Lower leg skin (tissue), 3 donors: ENCODE results near the gene ZCCHC24.

Experiments used
- CTCF ChIP-seq, 3 donors: fragments of 450-650 bp; IDR thresholded peaks; one replicate each; pipeline ENCODE4 v1.5.1; 2016; ENCODE audit warnings: antibody characterized with exemption in 3 of 3, mild to moderate bottlenecking in 3 of 3, moderate library complexity in 2 of 3
- POLR2A ChIP-seq, 2 donors: fragments of 450-650 bp; IDR thresholded peaks; one replicate each; pipeline ENCODE4 v1.6.1; 2016 to 2017; ENCODE audit warnings: antibody characterized with exemption in 2 of 2, mild to moderate bottlenecking in 1 of 2, moderate library complexity in 1 of 2

- TF ChIP-seq POLR2A (IDR thresholded peaks at IDR 0.05) (no peak), CTCF (IDR thresholded peaks at IDR 0.05) (no peak)
Observed at GRCh38 chr10:79417266-79417665, 28.2 kb downstream of the ZCCHC24 start.
